Measurements from ENCODE around the gene F7. TPM values are rescaled to one million over a fixed set of nuclear protein-coding genes. Genes with fewer than 3 reads are reported as not detected.

The F7 gene
- polyA plus RNA-seq, 2 of the 4 experiments (the other 2 are of a cell fraction) = 0.26 to 0.65 TPM

Small RNA genes within 50 kb of the gene (small RNA-seq; reads per million reads assigned to genes)
- gene AL137002.1 = 0 reads per million in 6 experiments

Other genes starting within 250 kb of the F7 start
- gene MCF2L, start 136.6 kb upstream of the F7 start, polyA plus RNA-seq (2011; rRNA removed) = 0.92 and 0.99 TPM in 2 replicates
- gene MCF2L, start 136.6 kb upstream of the F7 start, polyA plus RNA-seq (2017; fragmentation: RNase III; extraction: RNeasy Plus Mini Kit Qiagen cat#74134 plus additional on column Dnase treatment) = 0.16 to 0.37 TPM (median 0.36 TPM) in 3 replicates
- 0.32 and 0.42 TPM in 2 replicates for gene F10, start 17.0 kb downstream of the F7 start, polyA plus RNA-seq (2011; rRNA removed)
- not detected in 3 replicates for gene F10, start 17.0 kb downstream of the F7 start, polyA plus RNA-seq (2017; fragmentation: RNase III; extraction: RNeasy Plus Mini Kit Qiagen cat#74134 plus additional on column Dnase treatment)
- not detected in 2 replicates for gene PROZ, start 52.9 kb downstream of the F7 start, polyA plus RNA-seq (2011; rRNA removed)
- not detected in 3 replicates for gene PROZ, start 52.9 kb downstream of the F7 start, polyA plus RNA-seq (2017; fragmentation: RNase III; extraction: RNeasy Plus Mini Kit Qiagen cat#74134 plus additional on column Dnase treatment)
- gene PCID2, start 102.9 kb downstream of the F7 start, polyA plus RNA-seq (2011; rRNA removed) = 68.7 and 71.1 TPM in 2 replicates
- 37.7 to 39.9 TPM (median 39.1 TPM) in 3 replicates for gene PCID2, start 102.9 kb downstream of the F7 start, polyA plus RNA-seq (2017; fragmentation: RNase III; extraction: RNeasy Plus Mini Kit Qiagen cat#74134 plus additional on column Dnase treatment)
- gene CUL4A, start 103.8 kb downstream of the F7 start, polyA plus RNA-seq (2011; rRNA removed) = 53.2 and 55.4 TPM in 2 replicates
- gene CUL4A, start 103.8 kb downstream of the F7 start, polyA plus RNA-seq (2017; fragmentation: RNase III; extraction: RNeasy Plus Mini Kit Qiagen cat#74134 plus additional on column Dnase treatment) = 46.9 to 57.0 TPM (median 49.6 TPM) in 3 replicates
- 58.2 and 58.7 TPM in 2 replicates for gene LAMP1, start 191.4 kb downstream of the F7 start, polyA plus RNA-seq (2011; rRNA removed)
- 106 to 117 TPM (median 114 TPM) in 3 replicates for gene LAMP1, start 191.4 kb downstream of the F7 start, polyA plus RNA-seq (2017; fragmentation: RNase III; extraction: RNeasy Plus Mini Kit Qiagen cat#74134 plus additional on column Dnase treatment)

Measured in A549 (cell line).